Vagina (tissue), 2 donors: ENCODE data around the gene SMG1. TPM values are rescaled to one million over a fixed set of nuclear protein-coding genes. Genes with fewer than 3 reads are reported as not detected.
A peak's percentile ranks its signal among the peaks of the same experiment; 100 is the strongest.
"Not testable (repeated sequence)": the region's sequence is repeated elsewhere in the genome, so short reads cannot be mapped to it uniquely, and the experiment has no call there.

Experiments used
- DNase-seq, 2 donors: peaks; one replicate each; pipeline ENCODE4 v3.0.0-alpha.2; 2017; ENCODE audit errors: extremely low spot score in 2 of 2
- H3K27ac ChIP-seq: fragments of 200-600 bp; sonication (generic); one replicate; pipeline ENCODE4 v1.5.1; 2019
- H3K27me3 ChIP-seq: fragments of 200-600 bp; sonication (generic); one replicate; pipeline ENCODE4 v1.5.1; 2019
- H3K36me3 ChIP-seq, 2 donors: fragments of 200-600 bp; sonication (generic); one replicate each; pipeline ENCODE4 v1.5.1; 2017 to 2019
- H3K4me1 ChIP-seq: fragments of 200-600 bp; sonication (generic); one replicate; pipeline ENCODE4 v1.5.1; 2019
- H3K4me3 ChIP-seq, 2 donors: fragments of 200-600 bp; sonication (generic); 1 replicate in 1 of 2; 2 replicates in 1 of 2; pipeline ENCODE4 v1.5.1; 2016 to 2019
- H3K9me3 ChIP-seq: fragments of 200-600 bp; sonication (generic); one replicate; pipeline ENCODE4 v1.5.1; 2019
- POLR2A ChIP-seq, 2 donors: fragments of 450-650 bp; IDR thresholded peaks; one replicate each; pipeline ENCODE4 v1.6.1; 2017; ENCODE audit warnings: antibody characterized with exemption in 2 of 2, mild to moderate bottlenecking in 2 of 2, moderate library complexity in 2 of 2
- POLR2AphosphoS5 ChIP-seq, 2 donors: sonication (generic); formaldehyde crosslinking; IDR thresholded peaks; one replicate each; pipeline ENCODE4 v1.9.0; 2017; ENCODE audit warnings: antibody characterized with exemption in 2 of 2, mild to moderate bottlenecking in 2 of 2, low read depth in 1 of 2; ENCODE audit not compliant: insufficient read depth in 1 of 2
- intact Hi-C: fragments of 100-400 bp; cut with DNase I; formaldehyde crosslinking; loops from one replicate; pipeline ENCODE4 v1.15.1; 2023
- total RNA-seq: library from RNA; depleted of rRNA; stranded (reverse); fragments of >200 nt; gene quantifications from one replicate; pipeline ENCODE4 v1.2.3, GENCODE V29; 2016
- TF ChIP-seq, protein P1 (sequence below), 3 experiments: fragments of 450-650 bp in 2 of 3; fragments of 200-600 bp in 1 of 3; sonication (generic) in 1 of 3; IDR thresholded peaks; one replicate each; pipeline ENCODE4 v1.5.1; 2017 to 2019; ENCODE audit warnings: antibody characterized with exemption in 3 of 3, mild to moderate bottlenecking in 2 of 3, moderate library complexity in 2 of 3

SMG1 gene
- total RNA-seq, 1 donor from 2014 or later, result 106 TPM

DNA sequence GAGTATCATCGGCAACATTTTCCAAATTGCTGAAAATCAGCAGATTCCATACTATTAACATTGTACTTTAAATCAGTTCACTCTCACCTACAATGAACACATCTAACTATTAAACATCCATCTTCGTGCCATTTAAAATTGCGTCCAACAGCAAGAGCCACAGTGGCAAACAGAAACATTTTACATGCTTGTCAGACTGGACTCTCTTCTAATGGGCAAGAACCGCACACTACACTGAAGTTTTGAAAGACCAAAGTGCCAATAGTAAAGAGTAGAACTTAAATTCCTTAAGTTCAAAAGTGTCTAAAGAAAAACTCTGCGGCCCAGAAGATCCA lies 136.7 kb downstream of the SMG1 start:
- no peaks in the 10 kb centered on the region for H3K27me3 ChIP-seq
- TF ChIP-seq, protein P1, sequence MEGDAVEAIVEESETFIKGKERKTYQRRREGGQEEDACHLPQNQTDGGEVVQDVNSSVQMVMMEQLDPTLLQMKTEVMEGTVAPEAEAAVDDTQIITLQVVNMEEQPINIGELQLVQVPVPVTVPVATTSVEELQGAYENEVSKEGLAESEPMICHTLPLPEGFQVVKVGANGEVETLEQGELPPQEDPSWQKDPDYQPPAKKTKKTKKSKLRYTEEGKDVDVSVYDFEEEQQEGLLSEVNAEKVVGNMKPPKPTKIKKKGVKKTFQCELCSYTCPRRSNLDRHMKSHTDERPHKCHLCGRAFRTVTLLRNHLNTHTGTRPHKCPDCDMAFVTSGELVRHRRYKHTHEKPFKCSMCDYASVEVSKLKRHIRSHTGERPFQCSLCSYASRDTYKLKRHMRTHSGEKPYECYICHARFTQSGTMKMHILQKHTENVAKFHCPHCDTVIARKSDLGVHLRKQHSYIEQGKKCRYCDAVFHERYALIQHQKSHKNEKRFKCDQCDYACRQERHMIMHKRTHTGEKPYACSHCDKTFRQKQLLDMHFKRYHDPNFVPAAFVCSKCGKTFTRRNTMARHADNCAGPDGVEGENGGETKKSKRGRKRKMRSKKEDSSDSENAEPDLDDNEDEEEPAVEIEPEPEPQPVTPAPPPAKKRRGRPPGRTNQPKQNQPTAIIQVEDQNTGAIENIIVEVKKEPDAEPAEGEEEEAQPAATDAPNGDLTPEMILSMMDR (IDR thresholded peaks at IDR 0.05), result no peak
- no peak for TF ChIP-seq POLR2AphosphoS5 (IDR thresholded peaks at IDR 0.05; ENCODE audit: insufficient read depth in 1 of 2, low read depth in 1 of 2)
- no peak for DNase-seq
- no peaks in the 10 kb centered on the region for H3K9me3 ChIP-seq
- H3K4me3 ChIP-seq, result peak overlapping the region; percentile 63 to 75
- peaks cover 54% of the 10 kb centered on the region for H3K4me1 ChIP-seq
- intact Hi-C loops, result no loop called here
- peaks cover 0 to 62% of the 10 kb centered on the region in 2 donors for H3K36me3 ChIP-seq
- peak overlapping the region; percentile 81 for H3K27ac ChIP-seq

DNA sequence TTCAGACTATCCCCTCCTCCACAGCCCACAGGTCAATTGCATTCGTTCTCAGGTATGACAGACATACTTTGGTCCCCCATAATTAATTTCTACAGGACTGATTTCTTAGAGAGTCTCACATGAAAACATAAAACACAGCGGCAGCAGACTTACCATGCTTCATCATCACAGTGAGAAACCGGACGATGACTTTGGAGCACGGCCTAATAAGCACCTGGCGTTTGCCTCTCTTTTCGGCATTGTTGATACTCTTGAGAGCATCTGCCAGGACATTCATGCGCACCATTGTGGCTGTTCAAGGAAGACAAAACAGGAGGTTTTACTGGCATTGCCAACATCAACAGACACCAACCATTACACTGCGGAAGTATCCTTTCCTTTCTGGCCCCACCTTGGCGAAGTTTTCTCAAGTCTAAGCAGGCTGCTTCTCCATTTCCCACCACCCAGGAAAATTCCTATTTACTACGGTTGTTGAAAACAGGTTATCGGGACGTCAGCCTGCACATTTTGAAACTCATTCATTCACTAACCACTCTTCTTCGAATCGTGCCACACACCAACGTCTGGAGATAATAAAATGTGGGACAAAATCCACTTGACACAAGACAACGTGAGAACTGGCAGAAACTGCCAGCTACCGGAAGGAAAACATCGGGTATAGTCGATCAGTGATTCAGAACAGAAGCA lies 137.2 kb downstream of the SMG1 start:
- TF ChIP-seq POLR2AphosphoS5 (IDR thresholded peaks at IDR 0.05; ENCODE audit: insufficient read depth in 1 of 2, low read depth in 1 of 2), result no peak
- TF ChIP-seq, protein P1 (IDR thresholded peaks at IDR 0.05), result no peak
- TF ChIP-seq POLR2A (IDR thresholded peaks at IDR 0.05), result no peak
- peaks cover 0 to 62% of the 10 kb centered on the region in 2 donors for H3K36me3 ChIP-seq
- H3K27me3 ChIP-seq, result no peaks in the 10 kb centered on the region
- intact Hi-C loops, result no loop called here
- peaks cover 56% of the 10 kb centered on the region for H3K4me1 ChIP-seq
- H3K4me3 ChIP-seq, result peak overlapping the region; percentile 63 to 75
- no peaks in the 10 kb centered on the region for H3K9me3 ChIP-seq
- H3K27ac ChIP-seq, result peak overlapping the region; percentile 81
- DNase-seq, result no peak

GRCh38 chr16:18784917-18785623 lies 141.1 kb downstream of the SMG1 start:
- no peak overlapping the region for H3K27ac ChIP-seq
- peaks cover 0 to 59% of the 10 kb centered on the region in 2 donors for H3K36me3 ChIP-seq
- no peak for TF ChIP-seq POLR2AphosphoS5 (IDR thresholded peaks at IDR 0.05; ENCODE audit: insufficient read depth in 1 of 2, low read depth in 1 of 2)
- DNase-seq, result no peak
- no peak overlapping the region for H3K4me3 ChIP-seq
- no peaks in the 10 kb centered on the region for H3K9me3 ChIP-seq
- H3K27me3 ChIP-seq, result no peaks in the 10 kb centered on the region
- intact Hi-C loops, result no loop called here
- peaks cover 54% of the 10 kb centered on the region for H3K4me1 ChIP-seq

DNA sequence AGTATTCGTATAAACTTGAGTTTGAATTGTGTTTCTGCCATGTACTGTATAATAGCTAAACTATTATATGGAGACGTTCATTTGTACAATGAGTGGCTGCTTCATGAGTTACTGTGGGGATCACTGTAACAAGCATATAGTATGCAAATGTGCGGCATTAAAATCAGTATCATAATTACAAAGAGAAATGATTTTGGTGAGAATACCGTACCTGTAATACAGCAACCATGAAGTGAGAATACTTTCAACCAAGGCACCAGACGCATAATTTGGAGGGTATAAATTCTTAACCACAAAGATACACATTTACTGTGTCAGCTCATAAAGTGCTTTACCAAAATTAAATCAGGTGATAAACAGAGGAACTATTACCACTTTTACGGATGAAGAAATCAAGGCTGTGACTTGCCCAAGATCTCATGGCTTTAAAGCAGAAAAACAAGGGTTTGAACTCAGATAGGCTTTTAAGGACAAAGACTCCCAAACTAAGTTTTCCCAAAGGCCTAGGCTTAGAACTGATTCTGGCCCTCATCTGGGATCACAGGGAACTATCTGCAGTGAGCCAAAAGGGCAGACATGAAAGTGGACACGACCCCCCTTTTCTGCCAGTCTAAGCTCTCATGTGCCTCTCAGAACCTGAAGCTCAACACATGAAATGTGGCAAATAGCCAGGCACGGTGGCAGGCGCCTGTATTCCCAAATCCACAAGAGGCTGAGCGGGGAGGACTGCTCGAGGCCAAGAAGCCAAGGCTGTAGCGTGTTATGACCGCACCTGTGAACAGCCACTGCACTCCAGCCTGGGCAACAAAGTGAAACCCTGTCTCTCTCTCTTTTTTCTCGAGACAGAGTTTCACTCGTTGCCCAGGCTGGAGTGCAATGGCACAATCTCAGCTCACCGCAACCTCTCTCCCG lies 142.5 kb downstream of the SMG1 start:
- Histone ChIP-seq H3K4me3 (no peak overlapping the region), H3K27ac (no peak overlapping the region), H3K4me1 (peaks cover 47% of the 10 kb centered on the region), H3K27me3 (no peaks in the 10 kb centered on the region), H3K9me3 (no peaks in the 10 kb centered on the region), H3K36me3 (peaks cover 0 to 59% of the 10 kb centered on the region in 2 donors)
- TF ChIP-seq POLR2A (IDR thresholded peaks at IDR 0.05) (no peak), POLR2AphosphoS5 (IDR thresholded peaks at IDR 0.05; ENCODE audit: insufficient read depth in 1 of 2, low read depth in 1 of 2) (no peak)
- TF ChIP-seq, protein P1 (IDR thresholded peaks at IDR 0.05), result no peak
- no peak for DNase-seq
- intact Hi-C loops, result no loop called here

GRCh38 chr16:18782697-18783429 lies 143.3 kb downstream of the SMG1 start:
- peaks cover 0 to 55% of the 10 kb centered on the region in 2 donors for H3K36me3 ChIP-seq
- H3K4me1 ChIP-seq, result peaks cover 39% of the 10 kb centered on the region
- H3K27me3 ChIP-seq, result no peaks in the 10 kb centered on the region
- intact Hi-C loops, result no loop called here
- TF ChIP-seq POLR2A (IDR thresholded peaks at IDR 0.05) (no peak), POLR2AphosphoS5 (IDR thresholded peaks at IDR 0.05; ENCODE audit: insufficient read depth in 1 of 2, low read depth in 1 of 2) (no peak)
- TF ChIP-seq, protein P1 (IDR thresholded peaks at IDR 0.05), result no peak
- no peaks in the 10 kb centered on the region for H3K9me3 ChIP-seq
- no peak overlapping the region for H3K27ac ChIP-seq
- no peak overlapping the region for H3K4me3 ChIP-seq
- DNase-seq, result no peak

DNA sequence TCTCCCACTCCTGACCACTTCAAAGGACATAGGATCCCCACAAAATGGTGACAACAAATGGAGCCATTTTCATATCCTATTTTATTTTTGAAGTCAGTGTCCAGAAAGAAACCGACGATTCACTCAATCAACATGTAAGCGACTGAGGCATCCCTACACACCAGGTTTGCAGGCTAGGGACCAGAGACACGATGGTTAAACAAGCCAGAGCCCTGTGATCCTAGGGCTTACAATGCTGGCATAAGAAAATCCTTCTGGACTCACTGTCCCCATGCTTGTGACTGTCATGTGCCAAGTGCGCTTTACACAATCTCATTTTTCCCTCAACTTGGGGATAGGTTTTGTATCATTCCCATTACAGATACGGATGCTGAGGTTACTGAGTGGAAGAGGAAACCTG lies 145.0 kb downstream of the SMG1 start:
- intact Hi-C loops, result not testable (repeated sequence)

GRCh38 chr16:18780460-18781026 lies 145.7 kb downstream of the SMG1 start:
- H3K9me3 ChIP-seq, H3K4me3 ChIP-seq, DNase-seq, H3K27ac ChIP-seq, H3K27me3 ChIP-seq, intact Hi-C loops: not testable (repeated sequence)
- peaks cover 16% of the 10 kb centered on the region for H3K4me1 ChIP-seq
- peaks cover 0 to 31% of the 10 kb centered on the region in 2 donors for H3K36me3 ChIP-seq

More for the DNA sequence above, 145.0 kb downstream of the SMG1 start:
- H3K27ac ChIP-seq, H3K4me3 ChIP-seq, H3K9me3 ChIP-seq, DNase-seq, H3K27me3 ChIP-seq: not testable (repeated sequence)
- peaks cover 0 to 38% of the 10 kb centered on the region in 2 donors for H3K36me3 ChIP-seq
- peaks cover 23% of the 10 kb centered on the region for H3K4me1 ChIP-seq
